HCT116 (cell line): ENCODE data around the gene GABRP.

Experiments
- EGR1 ChIP-seq: IDR thresholded peaks from 2 replicates; pipeline ENCODE4 v1.6.1; 2012; ENCODE audit warnings: low read depth
- POLR2A ChIP-seq: IDR thresholded peaks from 2 replicates; pipeline ENCODE4 v1.7.0; 2011; ENCODE audit warnings: borderline replicate concordance; ENCODE audit not compliant: insufficient read depth, insufficient read length; ENCODE audit errors: extremely low read depth
- POLR2AphosphoS5 ChIP-seq: IDR thresholded peaks from 2 replicates; pipeline ENCODE4 v1.6.1; 2011; ENCODE audit warnings: mild to moderate bottlenecking, low read depth, low read length, moderate library complexity
- SP1 ChIP-seq: IDR thresholded peaks from 2 replicates; pipeline ENCODE4 v1.6.1; 2012; ENCODE audit warnings: low read depth
- TCF7L2 ChIP-seq: IDR thresholded peaks from 2 replicates; pipeline ENCODE4 v1.7.0; 2011; ENCODE audit warnings: borderline replicate concordance, inconsistent platforms; ENCODE audit not compliant: insufficient read depth, insufficient read length; ENCODE audit errors: extremely low read depth
- ZNF274 ChIP-seq: fragments of 200-500 bp; sonication (Bioruptor generic); IDR thresholded peaks from 2 replicates; pipeline ENCODE4 v1.6.1; 2014; ENCODE audit warnings: mild to moderate bottlenecking, low read depth, low read length, inconsistent platforms
- TF ChIP-seq, protein P1 (sequence below): IDR thresholded peaks from 2 replicates; pipeline ENCODE4 v1.6.1; 2011; ENCODE audit warnings: mild to moderate bottlenecking, low read length, moderate library complexity; ENCODE audit not compliant: insufficient replicate concordance; ENCODE audit errors: extremely low read depth
- TF ChIP-seq, protein P2 (sequence below), 3 experiments: fragments of 200-600 bp in 1 of 3; sonication (generic) in 1 of 3; IDR thresholded peaks in 2 of 3; conservative IDR thresholded peaks in 1 of 3; 2 replicates each; pipeline ENCODE4 v1.5.1; 2012 to 2017; ENCODE audit warnings: low read depth in 2 of 3, low read length in 2 of 3, antibody characterized with exemption in 1 of 3, borderline replicate concordance in 1 of 3, control low read depth in 1 of 3, mild to moderate bottlenecking in 1 of 3, mixed read lengths in 1 of 3, mixed run types in 1 of 3, moderate library complexity in 1 of 3; ENCODE audit not compliant: insufficient read depth in 1 of 3
- TF ChIP-seq, protein P3 (sequence below): IDR thresholded peaks from 2 replicates; pipeline ENCODE4 v1.6.1; 2012; ENCODE audit warnings: low read depth

DNA sequence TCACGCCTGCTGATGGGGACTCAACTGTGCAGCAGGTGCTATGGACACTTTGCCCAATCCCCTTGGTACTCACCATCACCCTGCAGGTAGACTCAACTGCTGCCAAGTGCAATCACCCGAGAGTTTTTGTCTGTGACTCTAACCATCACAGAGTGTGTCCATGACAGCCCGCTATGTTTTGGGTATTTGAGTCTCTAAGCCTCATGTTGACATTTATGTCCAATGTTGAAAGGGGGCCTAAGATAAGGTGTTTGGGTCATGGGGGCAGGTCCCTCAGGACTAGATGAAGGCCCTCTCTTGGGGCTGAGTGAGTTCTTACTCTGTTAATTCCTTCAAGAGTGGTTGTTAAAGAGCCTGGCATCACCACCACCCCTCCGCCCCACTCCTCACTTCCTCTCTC, 44.1 kb upstream of the GABRP start:
- TF ChIP-seq SP1 (no peak), POLR2A (no peak), POLR2AphosphoS5 (no peak), ZNF274 (no peak), TCF7L2 (no peak), EGR1 (no peak)
- TF ChIP-seq, protein P1, sequence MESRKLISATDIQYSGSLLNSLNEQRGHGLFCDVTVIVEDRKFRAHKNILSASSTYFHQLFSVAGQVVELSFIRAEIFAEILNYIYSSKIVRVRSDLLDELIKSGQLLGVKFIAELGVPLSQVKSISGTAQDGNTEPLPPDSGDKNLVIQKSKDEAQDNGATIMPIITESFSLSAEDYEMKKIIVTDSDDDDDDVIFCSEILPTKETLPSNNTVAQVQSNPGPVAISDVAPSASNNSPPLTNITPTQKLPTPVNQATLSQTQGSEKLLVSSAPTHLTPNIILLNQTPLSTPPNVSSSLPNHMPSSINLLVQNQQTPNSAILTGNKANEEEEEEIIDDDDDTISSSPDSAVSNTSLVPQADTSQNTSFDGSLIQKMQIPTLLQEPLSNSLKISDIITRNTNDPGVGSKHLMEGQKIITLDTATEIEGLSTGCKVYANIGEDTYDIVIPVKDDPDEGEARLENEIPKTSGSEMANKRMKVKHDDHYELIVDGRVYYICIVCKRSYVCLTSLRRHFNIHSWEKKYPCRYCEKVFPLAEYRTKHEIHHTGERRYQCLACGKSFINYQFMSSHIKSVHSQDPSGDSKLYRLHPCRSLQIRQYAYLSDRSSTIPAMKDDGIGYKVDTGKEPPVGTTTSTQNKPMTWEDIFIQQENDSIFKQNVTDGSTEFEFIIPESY = no peak
- TF ChIP-seq, protein P2, sequence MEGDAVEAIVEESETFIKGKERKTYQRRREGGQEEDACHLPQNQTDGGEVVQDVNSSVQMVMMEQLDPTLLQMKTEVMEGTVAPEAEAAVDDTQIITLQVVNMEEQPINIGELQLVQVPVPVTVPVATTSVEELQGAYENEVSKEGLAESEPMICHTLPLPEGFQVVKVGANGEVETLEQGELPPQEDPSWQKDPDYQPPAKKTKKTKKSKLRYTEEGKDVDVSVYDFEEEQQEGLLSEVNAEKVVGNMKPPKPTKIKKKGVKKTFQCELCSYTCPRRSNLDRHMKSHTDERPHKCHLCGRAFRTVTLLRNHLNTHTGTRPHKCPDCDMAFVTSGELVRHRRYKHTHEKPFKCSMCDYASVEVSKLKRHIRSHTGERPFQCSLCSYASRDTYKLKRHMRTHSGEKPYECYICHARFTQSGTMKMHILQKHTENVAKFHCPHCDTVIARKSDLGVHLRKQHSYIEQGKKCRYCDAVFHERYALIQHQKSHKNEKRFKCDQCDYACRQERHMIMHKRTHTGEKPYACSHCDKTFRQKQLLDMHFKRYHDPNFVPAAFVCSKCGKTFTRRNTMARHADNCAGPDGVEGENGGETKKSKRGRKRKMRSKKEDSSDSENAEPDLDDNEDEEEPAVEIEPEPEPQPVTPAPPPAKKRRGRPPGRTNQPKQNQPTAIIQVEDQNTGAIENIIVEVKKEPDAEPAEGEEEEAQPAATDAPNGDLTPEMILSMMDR (IDR thresholded peaks at IDR 0.05 in 2 of 3, conservative IDR thresholded peaks at IDR 0.05 in 1 of 3; ENCODE audit: borderline replicate concordance in 1 of 3, insufficient read depth in 1 of 3, low read depth in 2 of 3, low read length in 2 of 3) = no peak
- TF ChIP-seq, protein P3, sequence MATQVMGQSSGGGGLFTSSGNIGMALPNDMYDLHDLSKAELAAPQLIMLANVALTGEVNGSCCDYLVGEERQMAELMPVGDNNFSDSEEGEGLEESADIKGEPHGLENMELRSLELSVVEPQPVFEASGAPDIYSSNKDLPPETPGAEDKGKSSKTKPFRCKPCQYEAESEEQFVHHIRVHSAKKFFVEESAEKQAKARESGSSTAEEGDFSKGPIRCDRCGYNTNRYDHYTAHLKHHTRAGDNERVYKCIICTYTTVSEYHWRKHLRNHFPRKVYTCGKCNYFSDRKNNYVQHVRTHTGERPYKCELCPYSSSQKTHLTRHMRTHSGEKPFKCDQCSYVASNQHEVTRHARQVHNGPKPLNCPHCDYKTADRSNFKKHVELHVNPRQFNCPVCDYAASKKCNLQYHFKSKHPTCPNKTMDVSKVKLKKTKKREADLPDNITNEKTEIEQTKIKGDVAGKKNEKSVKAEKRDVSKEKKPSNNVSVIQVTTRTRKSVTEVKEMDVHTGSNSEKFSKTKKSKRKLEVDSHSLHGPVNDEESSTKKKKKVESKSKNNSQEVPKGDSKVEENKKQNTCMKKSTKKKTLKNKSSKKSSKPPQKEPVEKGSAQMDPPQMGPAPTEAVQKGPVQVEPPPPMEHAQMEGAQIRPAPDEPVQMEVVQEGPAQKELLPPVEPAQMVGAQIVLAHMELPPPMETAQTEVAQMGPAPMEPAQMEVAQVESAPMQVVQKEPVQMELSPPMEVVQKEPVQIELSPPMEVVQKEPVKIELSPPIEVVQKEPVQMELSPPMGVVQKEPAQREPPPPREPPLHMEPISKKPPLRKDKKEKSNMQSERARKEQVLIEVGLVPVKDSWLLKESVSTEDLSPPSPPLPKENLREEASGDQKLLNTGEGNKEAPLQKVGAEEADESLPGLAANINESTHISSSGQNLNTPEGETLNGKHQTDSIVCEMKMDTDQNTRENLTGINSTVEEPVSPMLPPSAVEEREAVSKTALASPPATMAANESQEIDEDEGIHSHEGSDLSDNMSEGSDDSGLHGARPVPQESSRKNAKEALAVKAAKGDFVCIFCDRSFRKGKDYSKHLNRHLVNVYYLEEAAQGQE = no peak
